Neural cell (in vitro differentiated cells): ENCODE results near the gene C10orf53. TPM values are rescaled to one million over a fixed set of nuclear protein-coding genes. Genes with fewer than 3 reads are reported as not detected.

Experiments
- H2AFZ ChIP-seq: fragments of 200-600, 300-800 bp; sonication (generic), shearing (Covaris generic); 2 replicates; pipeline ENCODE4 v1.6.0; 2014; ENCODE audit warnings: low read depth, mild to moderate bottlenecking, antibody characterized with exemption, low read length, moderate library complexity
- H3F3A ChIP-seq: fragments of 200-600 bp; shearing (Covaris generic); 2 replicates; pipeline ENCODE4 v1.6.1; 2016; ENCODE audit warnings: mild to moderate bottlenecking, moderate library complexity, mixed read lengths, antibody characterized with exemption, low read length; ENCODE audit not compliant: insufficient read depth, poor library complexity, severe bottlenecking
- H3K27ac ChIP-seq: fragments of 200-600, 300-800 bp; sonication (generic), shearing (Covaris generic); 2 replicates; pipeline ENCODE4 v1.5.1; 2014; ENCODE audit warnings: mild to moderate bottlenecking, low read length, moderate library complexity
- H3K27me3 ChIP-seq: fragments of 300-800, 200-600 bp; sonication (generic), shearing (Covaris generic); 2 replicates; pipeline ENCODE4 v1.6.0; 2014; ENCODE audit warnings: mild to moderate bottlenecking, low read depth, low read length, moderate library complexity; ENCODE audit not compliant: insufficient read depth
- H3K36me3 ChIP-seq: fragments of 300-800, 200-600 bp; sonication (generic), shearing (Covaris generic); 2 replicates; pipeline ENCODE4 v1.5.1; 2014; ENCODE audit warnings: mild to moderate bottlenecking, antibody characterized with exemption, low read length, moderate library complexity; ENCODE audit not compliant: insufficient read depth
- H3K4me2 ChIP-seq: fragments of 300-800, 200-600 bp; sonication (generic), shearing (Covaris generic); 2 replicates; pipeline ENCODE4 v1.6.0; 2014; ENCODE audit warnings: mild to moderate bottlenecking, low read length
- H3K4me3 ChIP-seq: fragments of 300-800, 200-600 bp; sonication (generic), shearing (Covaris generic); 2 replicates; pipeline ENCODE4 v1.5.1; 2014; ENCODE audit warnings: mild to moderate bottlenecking, low read length, moderate library complexity
- H3K79me2 ChIP-seq: fragments of 200-600 bp; shearing (Covaris generic); replicated peaks from 2 replicates; pipeline ENCODE4 v1.6.0; 2014; ENCODE audit warnings: mild to moderate bottlenecking, low read length, moderate library complexity; ENCODE audit not compliant: insufficient read depth
- H3K9ac ChIP-seq: fragments of 300-800, 200-600 bp; sonication (generic), shearing (Covaris generic); 2 replicates; pipeline ENCODE4 v1.6.1; 2016; ENCODE audit warnings: mild to moderate bottlenecking, low read length, mixed read lengths
- H3K9me2 ChIP-seq: fragments of 200-600 bp; shearing (Covaris generic); 2 replicates; pipeline ENCODE4 v1.6.1; 2016; ENCODE audit warnings: mild to moderate bottlenecking, low read length, mixed read lengths; ENCODE audit not compliant: insufficient read depth
- H3K9me3 ChIP-seq: fragments of 200-600, 300-800 bp; sonication (generic), shearing (Covaris generic); 2 replicates; pipeline ENCODE4 v1.6.1; 2016; ENCODE audit warnings: mild to moderate bottlenecking, mixed run types, low read length, moderate library complexity, mixed read lengths
- H4K20me1 ChIP-seq: fragments of 200-600 bp; shearing (Covaris generic); 2 replicates; pipeline ENCODE4 v1.6.1; 2016; ENCODE audit warnings: mild to moderate bottlenecking, mixed run types; ENCODE audit not compliant: insufficient read depth
- CTCF ChIP-seq: fragments of 450-650 bp; IDR thresholded peaks from 2 replicates; pipeline ENCODE4 v1.5.1; 2014; ENCODE audit warnings: antibody characterized with exemption, mild to moderate bottlenecking, moderate library complexity; ENCODE audit not compliant: poor library complexity, severe bottlenecking
- EP300 ChIP-seq: fragments of 450-650 bp; conservative IDR thresholded peaks from 2 replicates; pipeline ENCODE4 v1.6.1; 2014; ENCODE audit warnings: antibody characterized with exemption, mild to moderate bottlenecking, moderate library complexity; ENCODE audit not compliant: poor library complexity, severe bottlenecking
- EZH2 ChIP-seq: fragments of 200-600, 300-800 bp; shearing (Covaris generic), sonication (generic); IDR thresholded peaks from 2 replicates; pipeline ENCODE4 v1.6.1; 2014; ENCODE audit warnings: antibody characterized with exemption, low read length, borderline replicate concordance, mild to moderate bottlenecking; ENCODE audit not compliant: insufficient read depth, poor library complexity, severe bottlenecking
- MXI1 ChIP-seq: fragments of 450-650 bp; conservative IDR thresholded peaks from 2 replicates; pipeline ENCODE4 v1.6.1; 2014; ENCODE audit warnings: antibody characterized with exemption, mild to moderate bottlenecking; ENCODE audit not compliant: poor library complexity, severe bottlenecking
- POLR2AphosphoS5 ChIP-seq: IDR thresholded peaks from 2 replicates; pipeline ENCODE4 v1.6.1; 2012
- RAD21 ChIP-seq: fragments of 450-650 bp; conservative IDR thresholded peaks from 2 replicates; pipeline ENCODE4 v1.6.1; 2014; ENCODE audit warnings: antibody characterized with exemption, mild to moderate bottlenecking, moderate library complexity
- REST ChIP-seq: IDR thresholded peaks from 2 replicates; pipeline ENCODE4 v1.6.1; 2012; ENCODE audit warnings: borderline replicate concordance
- SMC3 ChIP-seq: fragments of 450-650 bp; conservative IDR thresholded peaks from 2 replicates; pipeline ENCODE4 v1.6.1; 2014; ENCODE audit warnings: antibody characterized with exemption, mild to moderate bottlenecking, moderate library complexity; ENCODE audit not compliant: poor library complexity
- TAF1 ChIP-seq: IDR thresholded peaks from 2 replicates; pipeline ENCODE4 v1.6.1; 2012; ENCODE audit warnings: low read depth
- polyA plus RNA-seq: library from polyadenylated mRNA; depleted of rRNA; stranded (reverse); fragments of >200 nt; gene quantifications from 2 replicates; pipeline ENCODE4 v1.2.3, GENCODE V29; 2014

Gene C10orf53
- polyA plus RNA-seq, 1 donor from 2014 or later: not detected

- TF ChIP-seq EZH2 (no peak), TAF1 (no peak), SMC3 (no peak), EP300 (no peak), POLR2AphosphoS5 (no peak), RAD21 (no peak), CTCF (no peak), REST (no peak), MXI1 (no peak)
- Histone ChIP-seq H3K27me3 (peaks cover 22% of the 10 kb centered on the region), H2AFZ (no peak overlapping the region)
Measured at GRCh38 chr10:49694466-49694865, 15.0 kb downstream of the C10orf53 start.

GRCh38 chr10:49696311-49696710 lies 16.9 kb downstream of the C10orf53 start:
- Histone ChIP-seq H3F3A (no peaks in the 10 kb centered on the region), H3K9me3 (no peaks in the 10 kb centered on the region), H3K4me3 (no peak overlapping the region), H3K36me3 (no peaks in the 10 kb centered on the region), H4K20me1 (no peaks in the 10 kb centered on the region), H3K9me2 (no peaks in the 10 kb centered on the region), H3K9ac (no peak overlapping the region), H2AFZ (no peak overlapping the region), H3K27ac (no peak overlapping the region), H3K27me3 (peaks cover 4% of the 10 kb centered on the region), H3K79me2 (no peaks in the 10 kb centered on the region), H3K4me2 (no peak overlapping the region)
- TF ChIP-seq MXI1 (no peak), SMC3 (no peak), EZH2 (no peak), POLR2AphosphoS5 (no peak), REST (no peak), TAF1 (no peak), RAD21 (no peak), CTCF (no peak), EP300 (no peak)

More at GRCh38 chr10:49694466-49694865, 15.0 kb downstream of the C10orf53 start:
- no peaks in the 10 kb centered on the region for H3K9me3 ChIP-seq
- H3K36me3 ChIP-seq: no peaks in the 10 kb centered on the region
- no peak overlapping the region for H3K9ac ChIP-seq
- no peaks in the 10 kb centered on the region for H4K20me1 ChIP-seq
- no peaks in the 10 kb centered on the region for H3F3A ChIP-seq
- no peak overlapping the region for H3K4me3 ChIP-seq
- H3K9me2 ChIP-seq: no peaks in the 10 kb centered on the region
- H3K27ac ChIP-seq: no peak overlapping the region
- no peak overlapping the region for H3K4me2 ChIP-seq
- no peaks in the 10 kb centered on the region for H3K79me2 ChIP-seq
